Endothelial cell of umbilical vein (primary cell): Measurements from ENCODE around the gene LRP11. TPM values are rescaled to one million over a fixed set of nuclear protein-coding genes. Genes with fewer than 3 reads are reported as not detected.

Experiments used
- BruUV-seq: library from RNA; stranded (reverse); fragments of 400-500 nt; replicated peaks from 2 replicates; lab custom pipeline; 2021; lab: Mats Ljungman, UMichigan
- CTCF ChIA-PET: fragments of 300-600, 350-600 bp; sonication (Branson Sonifier 250); formaldehyde crosslinking; loops from one replicate; lab custom pipeline; 2021; ENCODE audit warnings: antibody characterized with exemption, inconsistent platforms; lab: Charles Lee
- POLR2A ChIA-PET: fragments of 300-600, 350-600 bp; sonication (Branson Sonifier 250); formaldehyde crosslinking; loops from one replicate; lab custom pipeline; 2021; ENCODE audit warnings: antibody characterized with exemption, inconsistent platforms; lab: Charles Lee
- DNase-seq: peaks from one replicate; pipeline ENCODE4 v3.0.0-alpha.2; 2011; ENCODE audit warnings: low read depth, low spot score
- FAIRE-seq: peaks from 2 replicates; lab custom pipeline; 2011; peaks lifted over from hg19 to GRCh38; lab: Jason Lieb, UNC
- H2AFZ ChIP-seq: 2 replicates; pipeline ENCODE4 v1.6.0; 2012; ENCODE audit warnings: low read depth, low read length, control low read depth, inconsistent platforms
- H3K27ac ChIP-seq: 2 replicates; pipeline ENCODE4 v1.5.1; 2011; ENCODE audit warnings: low read depth, mild to moderate bottlenecking, control low read depth, low read length, moderate library complexity; ENCODE audit not compliant: insufficient read depth
- H3K27me3 ChIP-seq, 2 experiments: 2 replicates each; pipeline versions ENCODE4 v1.6.0 to v1.6.1; 2011; ENCODE audit warnings: low read length in 2 of 2, mixed read lengths in 1 of 2; ENCODE audit not compliant: control insufficient read depth in 2 of 2, insufficient read depth in 2 of 2
- H3K36me3 ChIP-seq, 2 experiments: 2 replicates in 1 of 2; 3 replicates in 1 of 2; pipeline ENCODE4 v1.5.1; 2011; ENCODE audit warnings: low read length in 2 of 2, mild to moderate bottlenecking in 1 of 2, moderate library complexity in 1 of 2; ENCODE audit not compliant: control insufficient read depth in 2 of 2, insufficient read depth in 2 of 2; ENCODE audit errors: extremely low read depth in 1 of 2
- H3K4me1 ChIP-seq: 3 replicates; pipeline ENCODE4 v1.5.1; 2011; ENCODE audit warnings: mild to moderate bottlenecking, low read length; ENCODE audit not compliant: control insufficient read depth, insufficient read depth; ENCODE audit errors: extremely low read depth
- H3K4me2 ChIP-seq: 2 replicates; pipeline ENCODE4 v1.6.1; 2011; ENCODE audit warnings: low read length, control low read depth, mixed read lengths; ENCODE audit not compliant: insufficient read depth
- H3K4me3 ChIP-seq, 3 experiments: fragments of 200-600 bp in 1 of 3; sonication (generic), shearing (Covaris generic) in 1 of 3; replicated peaks in 1 of 3; 2 replicates each; pipeline ENCODE4 v1.5.1; 2011 to 2016; ENCODE audit warnings: control low read depth in 3 of 3, low read length in 3 of 3, mild to moderate bottlenecking in 2 of 3, inconsistent platforms in 1 of 3, low read depth in 1 of 3, moderate library complexity in 1 of 3; ENCODE audit not compliant: insufficient read depth in 1 of 3
- H3K79me2 ChIP-seq: 2 replicates; pipeline ENCODE4 v1.6.0; 2012; ENCODE audit warnings: low read length, inconsistent platforms; ENCODE audit not compliant: control insufficient read depth, insufficient read depth
- H3K9ac ChIP-seq: replicated peaks from 2 replicates; pipeline ENCODE3; 2011; ENCODE audit warnings: low read length, control low read depth; ENCODE audit not compliant: insufficient read depth; ENCODE audit errors: extremely low read depth
- H3K9me1 ChIP-seq: replicated peaks from 3 replicates; pipeline ENCODE4 v1.6.0; 2011; ENCODE audit warnings: mild to moderate bottlenecking, low read length; ENCODE audit not compliant: control insufficient read depth, insufficient read depth; ENCODE audit errors: extremely low read depth
- H3K9me3 ChIP-seq: replicated peaks from 2 replicates; pipeline ENCODE4 v1.5.1; 2012; ENCODE audit warnings: low read length, inconsistent platforms; ENCODE audit not compliant: control insufficient read depth, insufficient read depth
- H4K20me1 ChIP-seq: replicated peaks from 2 replicates; pipeline ENCODE3; 2011; ENCODE audit warnings: mild to moderate bottlenecking, low read length; ENCODE audit not compliant: control insufficient read depth, insufficient read depth; ENCODE audit errors: extremely low read depth
- EZH2 ChIP-seq: IDR thresholded peaks from 2 replicates; pipeline ENCODE4 v1.6.1; 2012; ENCODE audit warnings: borderline replicate concordance, low read depth, mild to moderate bottlenecking, moderate library complexity, low read length, inconsistent platforms; ENCODE audit not compliant: severe bottlenecking
- FOS ChIP-seq: IDR thresholded peaks from 2 replicates; pipeline ENCODE4 v1.6.1; 2011; ENCODE audit warnings: mild to moderate bottlenecking, low read length, moderate library complexity, borderline replicate concordance; ENCODE audit not compliant: insufficient read depth
- GATA2 ChIP-seq: IDR thresholded peaks from 2 replicates; pipeline ENCODE4 v1.7.0; 2011; ENCODE audit warnings: low read depth, mild to moderate bottlenecking, moderate library complexity, mixed read lengths, low read length; ENCODE audit not compliant: insufficient read length, insufficient read depth
- JUN ChIP-seq: IDR thresholded peaks from 2 replicates; pipeline ENCODE4 v1.6.1; 2011; ENCODE audit warnings: borderline replicate concordance, low read depth; ENCODE audit not compliant: insufficient read length, insufficient read depth
- MYC ChIP-seq: IDR thresholded peaks from one replicate; pipeline ENCODE4 v1.6.1; 2011; ENCODE audit warnings: mild to moderate bottlenecking, low read depth, low read length
- POLR2A ChIP-seq: IDR thresholded peaks from 2 replicates; pipeline ENCODE4 v1.6.1; 2012; ENCODE audit warnings: low read depth, mild to moderate bottlenecking, control low read depth, low read length
- POLR2AphosphoS5 ChIP-seq: IDR thresholded peaks from 2 replicates; pipeline ENCODE4 v1.6.1; 2012; ENCODE audit warnings: low read depth, mild to moderate bottlenecking, control low read depth, low read length, moderate library complexity; ENCODE audit not compliant: insufficient read depth
- dilution Hi-C: fragments of 300-500 bp; cut with MboI; formaldehyde crosslinking; loops from one replicate; pipeline ENCODE4 v1.15.0; 2019; ENCODE audit warnings: low sequenced_read_pairs; ENCODE audit not compliant: extremely low pct_ligation_motif_present
- intact Hi-C: fragments of 100-400 bp; cut with micrococcal nuclease; formaldehyde crosslinking; loops from one replicate; pipeline ENCODE4 v1.10.0; 2022
- polyA plus RNA-seq, 4 experiments: library from polyadenylated mRNA; depleted of rRNA in 3 of 4; stranded (reverse) in 3 of 4; unstranded in 1 of 4; fragments of >200 nt; gene quantifications; 2 replicates each; pipeline versions ENCODE4 v1.2.1 to v1.2.3, GENCODE V29; 2011 to 2012; ENCODE audit warnings: missing spikeins in 1 of 4
- total RNA-seq: library from RNA; stranded (reverse); gene quantifications from 2 replicates; pipeline ENCODE4 v1.2.3, GENCODE V29; 2021
- TF ChIP-seq, protein P1 (sequence below): IDR thresholded peaks from 2 replicates; pipeline ENCODE4 v1.6.1; 2011; ENCODE audit not compliant: insufficient read depth, insufficient read length
- TF ChIP-seq, protein P2 (sequence below), 2 donors: IDR thresholded peaks; 1 replicate in 1 of 2; 2 replicates in 1 of 2; pipeline ENCODE4 v1.5.1; 2011; ENCODE audit warnings: low read length in 2 of 2, mild to moderate bottlenecking in 2 of 2, moderate library complexity in 2 of 2, control low read depth in 1 of 2, inconsistent platforms in 1 of 2, low read depth in 1 of 2; ENCODE audit not compliant: insufficient read depth in 1 of 2; ENCODE audit errors: extremely low read depth in 1 of 2

The LRP11 gene
- total and polyA plus RNA-seq, 2 donors (not counting 3 experiments of a cell fraction or from before 2014, with no cell fraction given) = 23.1 to 59.1 TPM

- Histone ChIP-seq H3K9me3 (no peaks in the 10 kb centered on the region), H3K27me3 (peaks cover 14 to 16% of the 10 kb centered on the region in 2 experiments), H3K36me3 (no peaks in the 10 kb centered on the region), H3K4me2 (no peak overlapping the region), H4K20me1 (no peaks in the 10 kb centered on the region), H3K4me1 (no peaks in the 10 kb centered on the region), H3K4me3 (no peak overlapping the region), H2AFZ (no peak overlapping the region), H3K9ac (no peak overlapping the region), H3K27ac (no peak overlapping the region), H3K9me1 (no peaks in the 10 kb centered on the region), H3K79me2 (no peaks in the 10 kb centered on the region)
- no TSS peak for BruUV-seq
- intact Hi-C loops (no loop called here), dilution Hi-C loops (no loop called here)
- FAIRE-seq (no peak), DNase-seq (no peak)
- CTCF ChIA-PET = interaction anchor here (1.6 kb wide), 1 partner anchor 12 kb away, joined by 4 read pairs; no protein-coding TSS in a partner anchor
- POLR2A ChIA-PET = no interaction called here
- TF ChIP-seq POLR2AphosphoS5 (no peak), POLR2A (no peak), EZH2 (no peak), GATA2 (no peak), MYC (no peak), JUN (no peak), FOS (no peak)
- TF ChIP-seq, protein P1, sequence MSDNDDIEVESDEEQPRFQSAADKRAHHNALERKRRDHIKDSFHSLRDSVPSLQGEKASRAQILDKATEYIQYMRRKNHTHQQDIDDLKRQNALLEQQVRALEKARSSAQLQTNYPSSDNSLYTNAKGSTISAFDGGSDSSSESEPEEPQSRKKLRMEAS = no peak
- TF ChIP-seq, protein P2, sequence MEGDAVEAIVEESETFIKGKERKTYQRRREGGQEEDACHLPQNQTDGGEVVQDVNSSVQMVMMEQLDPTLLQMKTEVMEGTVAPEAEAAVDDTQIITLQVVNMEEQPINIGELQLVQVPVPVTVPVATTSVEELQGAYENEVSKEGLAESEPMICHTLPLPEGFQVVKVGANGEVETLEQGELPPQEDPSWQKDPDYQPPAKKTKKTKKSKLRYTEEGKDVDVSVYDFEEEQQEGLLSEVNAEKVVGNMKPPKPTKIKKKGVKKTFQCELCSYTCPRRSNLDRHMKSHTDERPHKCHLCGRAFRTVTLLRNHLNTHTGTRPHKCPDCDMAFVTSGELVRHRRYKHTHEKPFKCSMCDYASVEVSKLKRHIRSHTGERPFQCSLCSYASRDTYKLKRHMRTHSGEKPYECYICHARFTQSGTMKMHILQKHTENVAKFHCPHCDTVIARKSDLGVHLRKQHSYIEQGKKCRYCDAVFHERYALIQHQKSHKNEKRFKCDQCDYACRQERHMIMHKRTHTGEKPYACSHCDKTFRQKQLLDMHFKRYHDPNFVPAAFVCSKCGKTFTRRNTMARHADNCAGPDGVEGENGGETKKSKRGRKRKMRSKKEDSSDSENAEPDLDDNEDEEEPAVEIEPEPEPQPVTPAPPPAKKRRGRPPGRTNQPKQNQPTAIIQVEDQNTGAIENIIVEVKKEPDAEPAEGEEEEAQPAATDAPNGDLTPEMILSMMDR (IDR thresholded peaks at IDR 0.05; ENCODE audit: extremely low read depth in 1 of 2, insufficient read depth in 1 of 2, low read depth in 1 of 2, low read length in 2 of 2) = no peak
Measured at GRCh38 chr6:149877659-149878058, 13.5 kb upstream of the LRP11 start.
